HEK293T (cell line): ENCODE data around the gene DLD.
"Not testable (repeated sequence)": the region's sequence is repeated elsewhere in the genome, so short reads cannot be mapped to it uniquely, and the experiment has no call there.

Source experiments
- CTCF ChIA-PET: fragments of 350-600 bp; formaldehyde crosslinking; extraction: SDS; loops from one replicate; lab custom pipeline; 2021; ENCODE audit warnings: antibody characterized with exemption, inconsistent platforms; lab: Yijun Ruan, JAX
- POLR2A ChIA-PET: fragments of 350-600 bp; formaldehyde crosslinking; extraction: SDS; loops from one replicate; lab custom pipeline; 2020; ENCODE audit warnings: antibody characterized with exemption, inconsistent platforms; lab: Yijun Ruan, JAX
- DNase-seq: peaks from one replicate; pipeline ENCODE4 v3.0.0; 2012; ENCODE audit warnings: mixed read lengths; ENCODE audit errors: extremely low spot score
- ARNT ChIP-seq: fragments of 450-650 bp; IDR thresholded peaks from 2 replicates; pipeline ENCODE4 v1.6.1; 2017; ENCODE audit warnings: mild to moderate bottlenecking
- BHLHE40 ChIP-seq: fragments of 450-650 bp; IDR thresholded peaks from 2 replicates; pipeline ENCODE4 v1.6.1; 2016; ENCODE audit warnings: mild to moderate bottlenecking, moderate library complexity, borderline replicate concordance
- CTBP1 ChIP-seq: fragments of 450-650 bp; IDR thresholded peaks from 2 replicates; pipeline ENCODE4 v1.6.1; 2016; ENCODE audit warnings: borderline replicate concordance
- ELF4 ChIP-seq: fragments of 450-650 bp; IDR thresholded peaks from 2 replicates; pipeline ENCODE4 v1.6.1; 2017; ENCODE audit warnings: antibody characterized with exemption
- FOXA1 ChIP-seq: fragments of 450-650 bp; IDR thresholded peaks from 2 replicates; pipeline ENCODE4 v1.6.1; 2016; ENCODE audit warnings: mild to moderate bottlenecking
- FOXK2 ChIP-seq: fragments of 450-650 bp; IDR thresholded peaks from 2 replicates; pipeline ENCODE4 v1.6.1; 2016; ENCODE audit warnings: mild to moderate bottlenecking
- FOXM1 ChIP-seq: fragments of 450-650 bp; IDR thresholded peaks from 2 replicates; pipeline ENCODE4 v1.6.1; 2017; ENCODE audit warnings: mild to moderate bottlenecking, borderline replicate concordance
- HDGF ChIP-seq: fragments of 450-650 bp; IDR thresholded peaks from 2 replicates; pipeline ENCODE4 v1.6.1; 2017; ENCODE audit warnings: antibody characterized with exemption, borderline replicate concordance
- L3MBTL2 ChIP-seq: fragments of 450-650 bp; conservative IDR thresholded peaks from 2 replicates; pipeline ENCODE4 v1.6.1; 2016; ENCODE audit warnings: mild to moderate bottlenecking
- LEF1 ChIP-seq: fragments of 450-650 bp; IDR thresholded peaks from 2 replicates; pipeline ENCODE4 v1.6.1; 2017; ENCODE audit warnings: mild to moderate bottlenecking, borderline replicate concordance
- NFRKB ChIP-seq: fragments of 450-650 bp; IDR thresholded peaks from 2 replicates; pipeline ENCODE4 v1.6.1; 2016; ENCODE audit warnings: mild to moderate bottlenecking, moderate library complexity
- PKNOX1 ChIP-seq: fragments of 450-650 bp; IDR thresholded peaks from 2 replicates; pipeline ENCODE4 v1.6.1; 2016
- SP1 ChIP-seq: fragments of 450-650 bp; IDR thresholded peaks from 2 replicates; pipeline ENCODE4 v1.6.1; 2017
- SUZ12 ChIP-seq: fragments of 450-650 bp; IDR thresholded peaks from 2 replicates; pipeline ENCODE4 v1.6.1; 2016; ENCODE audit warnings: mild to moderate bottlenecking
- TARDBP ChIP-seq: fragments of 450-650 bp; IDR thresholded peaks from 2 replicates; pipeline ENCODE4 v1.6.1; 2016
- ZNF384 ChIP-seq: fragments of 450-650 bp; IDR thresholded peaks from 2 replicates; pipeline ENCODE4 v1.6.1; 2016

Gene DLD

GRCh38 chr7:107911981-107912380, 21.0 kb downstream of the DLD start:
- TF ChIP-seq BHLHE40 (no peak), HDGF (no peak), NFRKB (no peak), ARNT (no peak), FOXK2 (no peak), FOXM1 (no peak), SUZ12 (no peak)
- CTCF ChIA-PET = no interaction called here
- no peak for DNase-seq
- POLR2A ChIA-PET = no interaction called here

GRCh38 chr7:107913851-107914250, 22.9 kb downstream of the DLD start:
- CTCF ChIA-PET = no interaction called here
- TF ChIP-seq CTBP1 (no peak), NFRKB (no peak), HDGF (no peak), FOXA1 (no peak), ELF4 (no peak), FOXK2 (no peak)
- POLR2A ChIA-PET = no interaction called here
- no peak for DNase-seq

- ChIA-PET POLR2A (no interaction called here), CTCF (no interaction called here)
- DNase-seq = no peak
- TF ChIP-seq FOXA1 (no peak), ARNT (no peak), LEF1 (no peak), L3MBTL2 (no peak), SP1 (no peak), ZNF384 (no peak), NFRKB (no peak), CTBP1 (no peak), SUZ12 (no peak)
These were observed 23.8 kb downstream of the DLD start for GRCh38 chr7:107914831-107915230.

GRCh38 chr7:107915541-107915940, 24.6 kb downstream of the DLD start:
- ChIA-PET CTCF (no interaction called here), POLR2A (no interaction called here)
- TF ChIP-seq SUZ12 = no peak
- TF ChIP-seq BHLHE40 = no peak
- no peak for TF ChIP-seq L3MBTL2
- no peak for TF ChIP-seq NFRKB
- TF ChIP-seq FOXA1 = no peak
- DNase-seq = no peak

- CTCF ChIA-PET = no interaction called here
These were observed 27.0 kb downstream of the DLD start for GRCh38 chr7:107917763-107918651.

GRCh38 chr7:107918948-107919347, 28.0 kb downstream of the DLD start:
- no peak for DNase-seq
- TF ChIP-seq LEF1 = no peak
- no peak for TF ChIP-seq SP1
- no peak for TF ChIP-seq CTBP1
- no peak for TF ChIP-seq FOXK2
- TF ChIP-seq ELF4 = no peak
- TF ChIP-seq FOXA1 = no peak
- TF ChIP-seq NFRKB = no peak
- POLR2A ChIA-PET = no interaction called here
- CTCF ChIA-PET = interaction anchor here (1.2 kb wide), 1 partner anchor 98 kb away, joined by 3 read pairs; no protein-coding TSS in a partner anchor

More at GRCh38 chr7:107917763-107918651, 27.0 kb downstream of the DLD start:
- DNase-seq = no peak
- POLR2A ChIA-PET = no interaction called here
- TF ChIP-seq SP1 = no peak
- no peak for TF ChIP-seq FOXK2
- TF ChIP-seq FOXM1 = no peak
- no peak for TF ChIP-seq ARNT
- TF ChIP-seq CTBP1 = no peak
- no peak for TF ChIP-seq ELF4

- POLR2A ChIA-PET = no interaction called here
- TF ChIP-seq PKNOX1 = no peak
- no peak for TF ChIP-seq TARDBP
- TF ChIP-seq BHLHE40 = no peak
- TF ChIP-seq LEF1 = no peak
- no peak for TF ChIP-seq SUZ12
- TF ChIP-seq CTBP1 = no peak
- no peak for TF ChIP-seq L3MBTL2
- no peak for TF ChIP-seq ARNT
- no peak for TF ChIP-seq NFRKB
- no peak for TF ChIP-seq FOXM1
- no peak for TF ChIP-seq ELF4
- no peak for TF ChIP-seq FOXK2
- TF ChIP-seq SP1 = no peak
- TF ChIP-seq ZNF384 = no peak
- TF ChIP-seq HDGF = no peak
- TF ChIP-seq FOXA1 = no peak
- CTCF ChIA-PET = interaction anchor here (1.2 kb wide), 1 partner anchor 96 kb away, joined by 3 read pairs; no protein-coding TSS in a partner anchor
- DNase-seq = no peak
These were observed 29.2 kb downstream of the DLD start for GRCh38 chr7:107920048-107920772.

- POLR2A ChIA-PET, DNase-seq: not testable (repeated sequence)
- CTCF ChIA-PET = interaction anchor here (0.8 kb wide), 1 partner anchor 95 kb away, joined by 3 read pairs; no protein-coding TSS in a partner anchor
These were observed 30.8 kb downstream of the DLD start for GRCh38 chr7:107921826-107922225.
